ENCODE measurements around the gene PINK1.

Gene PINK1

GRCh38 chr1:20594746-20595145, 38.5 kb upstream of the PINK1 start:
- Histone ChIP-seq H3K4me1 (ENCODE audit: low read depth, poor library complexity, severe bottlenecking) (no peaks in the 10 kb centered on the region), H2AFZ (ENCODE audit: low read depth) (no peak overlapping the region), H4K20me1 (ENCODE audit: insufficient read depth) (no peaks in the 10 kb centered on the region), H3K79me2 (ENCODE audit: insufficient read depth, low read depth) (no peaks in the 10 kb centered on the region), H3K4me2 (no peak overlapping the region), H3K9ac (no peak overlapping the region), H3K27ac (no peak overlapping the region), H3K4me3 (IDR thresholded peaks at IDR 0.05; ENCODE audit: insufficient read depth, low read depth, low read length) (no peak overlapping the region), H3K36me3 (ENCODE audit: insufficient read depth) (no peaks in the 10 kb centered on the region), H3K27me3 (ENCODE audit: insufficient read depth, low read depth) (peaks cover 55% of the 10 kb centered on the region)
- no peak for TF ChIP-seq CTCF (conservative IDR thresholded peaks at IDR 0.05; ENCODE audit: low read depth, low read length)

GRCh38 chr1:20596106-20596505, 37.2 kb upstream of the PINK1 start:
- no peak overlapping the region for H3K4me3 ChIP-seq (IDR thresholded peaks at IDR 0.05; ENCODE audit: insufficient read depth, low read depth, low read length)
- no peak overlapping the region for H3K27ac ChIP-seq
- no peaks in the 10 kb centered on the region for H3K4me1 ChIP-seq (ENCODE audit: low read depth, poor library complexity, severe bottlenecking)
- H3K9ac ChIP-seq, result no peak overlapping the region
- no peak for TF ChIP-seq CTCF (conservative IDR thresholded peaks at IDR 0.05; ENCODE audit: low read depth, low read length)
- H3K79me2 ChIP-seq (ENCODE audit: insufficient read depth, low read depth), result no peaks in the 10 kb centered on the region
- no peaks in the 10 kb centered on the region for H3K36me3 ChIP-seq (ENCODE audit: insufficient read depth)
- peaks cover 44% of the 10 kb centered on the region for H3K27me3 ChIP-seq (ENCODE audit: insufficient read depth, low read depth)
- H2AFZ ChIP-seq (ENCODE audit: low read depth), result no peak overlapping the region
- no peaks in the 10 kb centered on the region for H4K20me1 ChIP-seq (ENCODE audit: insufficient read depth)
- no peak overlapping the region for H3K4me2 ChIP-seq

GRCh38 chr1:20597650-20598049, 35.6 kb upstream of the PINK1 start:
- no peak for TF ChIP-seq CTCF (conservative IDR thresholded peaks at IDR 0.05; ENCODE audit: low read depth, low read length)
- H3K36me3 ChIP-seq (ENCODE audit: insufficient read depth), result no peaks in the 10 kb centered on the region
- H3K4me2 ChIP-seq, result no peak overlapping the region

GRCh38 chr1:20600156-20600555, 33.1 kb upstream of the PINK1 start:
- Histone ChIP-seq H3K36me3 (ENCODE audit: insufficient read depth) (no peaks in the 10 kb centered on the region), H4K20me1 (ENCODE audit: insufficient read depth) (no peaks in the 10 kb centered on the region), H3K4me1 (ENCODE audit: low read depth, poor library complexity, severe bottlenecking) (no peaks in the 10 kb centered on the region), H3K79me2 (ENCODE audit: insufficient read depth, low read depth) (no peaks in the 10 kb centered on the region), H2AFZ (ENCODE audit: low read depth) (no peak overlapping the region), H3K9ac (no peak overlapping the region), H3K27ac (no peak overlapping the region), H3K4me3 (IDR thresholded peaks at IDR 0.05; ENCODE audit: insufficient read depth, low read depth, low read length) (no peak overlapping the region), H3K27me3 (ENCODE audit: insufficient read depth, low read depth) (peaks cover 28% of the 10 kb centered on the region), H3K4me2 (no peak overlapping the region)
- TF ChIP-seq CTCF (conservative IDR thresholded peaks at IDR 0.05; ENCODE audit: low read depth, low read length), result no peak

More at GRCh38 chr1:20597650-20598049, 35.6 kb upstream of the PINK1 start:
- H3K79me2 ChIP-seq (ENCODE audit: insufficient read depth, low read depth), result no peaks in the 10 kb centered on the region
- no peak overlapping the region for H3K4me3 ChIP-seq (IDR thresholded peaks at IDR 0.05; ENCODE audit: insufficient read depth, low read depth, low read length)
- no peak overlapping the region for H3K27ac ChIP-seq
- no peak overlapping the region for H2AFZ ChIP-seq (ENCODE audit: low read depth)
- H3K4me1 ChIP-seq (ENCODE audit: low read depth, poor library complexity, severe bottlenecking), result no peaks in the 10 kb centered on the region
- H3K9ac ChIP-seq, result no peak overlapping the region
- H4K20me1 ChIP-seq (ENCODE audit: insufficient read depth), result no peaks in the 10 kb centered on the region
- H3K27me3 ChIP-seq (ENCODE audit: insufficient read depth, low read depth), result peaks cover 35% of the 10 kb centered on the region

All from KMS-11 (cell line).